ENCODE measurements around the gene HSPBP1. TPM values are rescaled to one million over a fixed set of nuclear protein-coding genes. Genes with fewer than 3 reads are reported as not detected.

HSPBP1 gene
- total and polyA plus RNA-seq, 2 of the 13 experiments (the other 11 are each of a cell fraction or from before 2014, with no cell fraction given) = 22.3 to 33.7 TPM

DNA sequence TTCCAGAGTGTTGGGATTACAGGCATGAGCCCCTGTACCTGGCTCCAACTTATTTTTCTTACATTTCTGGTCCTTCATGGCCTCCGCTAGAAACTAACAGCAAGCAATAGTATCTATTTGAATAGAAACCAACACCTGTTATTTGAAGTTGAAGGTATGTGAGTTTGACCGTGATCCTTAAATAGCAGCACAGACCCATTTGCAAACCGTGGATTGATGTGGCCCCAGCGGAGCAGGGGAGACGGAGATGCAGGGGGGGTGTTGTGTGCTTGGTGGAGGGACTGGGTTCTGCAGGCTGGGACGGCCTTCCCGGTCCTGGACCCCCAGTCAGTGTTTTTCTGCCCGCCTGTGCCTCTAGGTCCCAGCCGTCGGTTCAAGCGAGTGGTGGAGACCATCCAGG, 28.4 kb upstream of the HSPBP1 start:
- no peaks in the 10 kb centered on the region for H3K36me3 ChIP-seq (replicated peaks in 1 of 2; ENCODE audit: control insufficient read depth in 1 of 2, insufficient read depth in 2 of 2, low read length in 2 of 2)
- H3K9me3 ChIP-seq (ENCODE audit: low read length) = no peaks in the 10 kb centered on the region
- H3K27ac ChIP-seq (ENCODE audit: extremely low read length, insufficient read depth, low read length) = no peak overlapping the region
- no peak overlapping the region for H2AFZ ChIP-seq (ENCODE audit: low read length)
- TF ChIP-seq BORCS8-MEF2B (CRISPR knock-in tag; IDR thresholded peaks at IDR 0.05) (no peak), CHD2 (IDR thresholded peaks at IDR 0.05; ENCODE audit: low read depth, low read length) (no peak), MATR3 (CRISPR knock-in tag; IDR thresholded peaks at IDR 0.05) (no peak), PTBP1 (IDR thresholded peaks at IDR 0.05; ENCODE audit: low read depth, low read length, poor library complexity, severe bottlenecking) (no peak), KDM5B (CRISPR knock-in tag; IDR thresholded peaks at IDR 0.05; ENCODE audit: borderline replicate concordance) (no peak), KLF9 (CRISPR knock-in tag; IDR thresholded peaks at IDR 0.05; ENCODE audit: low read depth) (no peak), ATF7 (IDR thresholded peaks at IDR 0.05) (no peak), ATF7 (CRISPR knock-in tag; IDR thresholded peaks at IDR 0.05) (no peak), ZSCAN30 (CRISPR knock-in tag; IDR thresholded peaks at IDR 0.05) (no peak), SALL1 (CRISPR knock-in tag; IDR thresholded peaks at IDR 0.05) (no peak), ZNF234 (CRISPR knock-in tag; conservative IDR thresholded peaks at IDR 0.05) (no peak), MED1 (CRISPR knock-in tag; IDR thresholded peaks at IDR 0.05) (no peak), ZNF674 (CRISPR knock-in tag; IDR thresholded peaks at IDR 0.05; ENCODE audit: low read depth) (no peak)
- TF ChIP-seq, protein P1, sequence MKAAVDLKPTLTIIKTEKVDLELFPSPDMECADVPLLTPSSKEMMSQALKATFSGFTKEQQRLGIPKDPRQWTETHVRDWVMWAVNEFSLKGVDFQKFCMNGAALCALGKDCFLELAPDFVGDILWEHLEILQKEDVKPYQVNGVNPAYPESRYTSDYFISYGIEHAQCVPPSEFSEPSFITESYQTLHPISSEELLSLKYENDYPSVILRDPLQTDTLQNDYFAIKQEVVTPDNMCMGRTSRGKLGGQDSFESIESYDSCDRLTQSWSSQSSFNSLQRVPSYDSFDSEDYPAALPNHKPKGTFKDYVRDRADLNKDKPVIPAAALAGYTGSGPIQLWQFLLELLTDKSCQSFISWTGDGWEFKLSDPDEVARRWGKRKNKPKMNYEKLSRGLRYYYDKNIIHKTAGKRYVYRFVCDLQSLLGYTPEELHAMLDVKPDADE (CRISPR knock-in tag; IDR thresholded peaks at IDR 0.05) = no peak
- TF ChIP-seq, protein P2, sequence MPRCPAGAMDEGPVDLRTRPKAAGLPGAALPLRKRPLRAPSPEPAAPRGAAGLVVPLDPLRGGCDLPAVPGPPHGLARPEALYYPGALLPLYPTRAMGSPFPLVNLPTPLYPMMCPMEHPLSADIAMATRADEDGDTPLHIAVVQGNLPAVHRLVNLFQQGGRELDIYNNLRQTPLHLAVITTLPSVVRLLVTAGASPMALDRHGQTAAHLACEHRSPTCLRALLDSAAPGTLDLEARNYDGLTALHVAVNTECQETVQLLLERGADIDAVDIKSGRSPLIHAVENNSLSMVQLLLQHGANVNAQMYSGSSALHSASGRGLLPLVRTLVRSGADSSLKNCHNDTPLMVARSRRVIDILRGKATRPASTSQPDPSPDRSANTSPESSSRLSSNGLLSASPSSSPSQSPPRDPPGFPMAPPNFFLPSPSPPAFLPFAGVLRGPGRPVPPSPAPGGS (CRISPR knock-in tag; IDR thresholded peaks at IDR 0.05) = no peak
- BruUV-seq (replicated peaks) = no TSS peak
- intact Hi-C loops (cut with micrococcal nuclease; ENCODE audit: unreplicated experiment) = no loop called here
- no peak for FAIRE-seq
- ChIA-PET POLR2A (no interaction called here), CTCF (ENCODE audit: low intra/inter-chr PET ratio, low total read pairs) (no interaction called here)
- no peak for DNase-seq (ENCODE audit: low spot score)
- H3K4me3 ChIP-seq (replicated peaks in 1 of 3; ENCODE audit: insufficient read depth in 1 of 3, low read depth in 2 of 3, low read length in 3 of 3) = no peak overlapping the region
- peaks cover 0 to 5% of the 10 kb centered on the region in 2 experiments; a peak in 1 of 5 replicates for H3K27me3 ChIP-seq (ENCODE audit: control insufficient read depth in 1 of 2, insufficient read depth in 2 of 2, low read length in 2 of 2)
- in situ Hi-C loops (cut with HindIII; ENCODE audit: extremely low pct_ligation_motif_present, low pct_unique_long_range_greater_than_20kb) = no loop called here
- H3K9ac ChIP-seq (ENCODE audit: insufficient read depth, low read depth, low read length) = no peak overlapping the region
- peaks cover 14% of the 10 kb centered on the region for H3K4me1 ChIP-seq (ENCODE audit: insufficient read depth, low read length)
- no peaks in the 10 kb centered on the region for H4K20me1 ChIP-seq (ENCODE audit: insufficient read depth, low read length)
- ATAC-seq = no peak
- WGBS (ENCODE audit: low lambda C conversion rate) = 80% methylated on average over 11 of the region's 11 CpGs
- no peak overlapping the region for H3K4me2 ChIP-seq (ENCODE audit: low read depth, low read length)
- no peaks in the 10 kb centered on the region for H3K79me2 ChIP-seq (ENCODE audit: insufficient read depth, low read length)

Measured in HepG2 (cell line).